H9 (cell line): ENCODE results near the gene FANCI. TPM values are rescaled to one million over a fixed set of nuclear protein-coding genes. Genes with fewer than 3 reads are reported as not detected.

Experiments used
- DNase-seq: peaks from one replicate; pipeline ENCODE4 v3.0.0-alpha.2; 2017
- H2AFZ ChIP-seq: one replicate; pipeline ENCODE4 v1.6.1; 2013; ENCODE audit warnings: mild to moderate bottlenecking, low read length, control low read depth, moderate library complexity
- H2AK5ac ChIP-seq: 2 replicates; pipeline ENCODE4 v1.6.1; 2013; ENCODE audit warnings: low read length, control low read depth, mixed read lengths; ENCODE audit not compliant: insufficient read length
- H2BK120ac ChIP-seq: one replicate; pipeline ENCODE4 v1.6.1; 2013; ENCODE audit warnings: low read depth, mild to moderate bottlenecking, low read length, control low read depth, inconsistent platforms; ENCODE audit not compliant: poor library complexity, severe bottlenecking
- H2BK12ac ChIP-seq: 2 replicates; pipeline ENCODE4 v1.6.1; 2013; ENCODE audit warnings: low read length, control low read depth, mixed read lengths, low read depth; ENCODE audit not compliant: insufficient read length
- H2BK15ac ChIP-seq: 2 replicates; pipeline ENCODE4 v1.6.1; 2013; ENCODE audit warnings: low read depth, low read length, control low read depth
- H2BK20ac ChIP-seq: one replicate; pipeline ENCODE4 v1.6.1; 2013; ENCODE audit warnings: low read depth, mild to moderate bottlenecking, low read length, control low read depth, inconsistent platforms; ENCODE audit not compliant: poor library complexity, severe bottlenecking
- H2BK5ac ChIP-seq: 2 replicates; pipeline ENCODE4 v1.6.1; 2013; ENCODE audit warnings: low read length, control low read depth, mixed read lengths; ENCODE audit not compliant: insufficient read length
- H3K14ac ChIP-seq: 2 replicates; pipeline ENCODE4 v1.6.1; 2013; ENCODE audit warnings: low read length, control low read depth; ENCODE audit not compliant: insufficient read depth
- H3K18ac ChIP-seq: 2 replicates; pipeline ENCODE4 v1.6.1; 2013; ENCODE audit warnings: low read depth, mild to moderate bottlenecking, mixed read lengths, low read length, control low read depth; ENCODE audit not compliant: insufficient read length
- H3K23ac ChIP-seq: 2 replicates; pipeline ENCODE4 v1.6.1; 2013; ENCODE audit warnings: low read length, control low read depth, mixed read lengths, low read depth; ENCODE audit not compliant: insufficient read length
- H3K23me2 ChIP-seq: 2 replicates; pipeline ENCODE4 v1.6.1; 2013; ENCODE audit warnings: low read depth, mild to moderate bottlenecking, mixed read lengths, low read length, control low read depth; ENCODE audit not compliant: insufficient read length, poor library complexity, severe bottlenecking
- H3K27ac ChIP-seq: 2 replicates; pipeline ENCODE4 v1.5.1; 2013; ENCODE audit warnings: low read length, control low read depth, mixed read lengths, low read depth; ENCODE audit not compliant: insufficient read length
- H3K27me3 ChIP-seq: 2 replicates; pipeline ENCODE4 v1.6.1; 2013; ENCODE audit warnings: low read length, control low read depth, inconsistent platforms; ENCODE audit not compliant: insufficient read depth
- H3K4ac ChIP-seq: 2 replicates; pipeline ENCODE4 v1.6.1; 2013; ENCODE audit warnings: low read depth, mild to moderate bottlenecking, control low read depth, inconsistent platforms, low read length, moderate library complexity
- H3K4me1 ChIP-seq: 2 replicates; pipeline ENCODE4 v1.6.1; 2013; ENCODE audit warnings: low read length, control low read depth, inconsistent platforms; ENCODE audit not compliant: insufficient read depth
- H3K4me2 ChIP-seq: 2 replicates; pipeline ENCODE4 v1.6.1; 2013; ENCODE audit warnings: low read length, control low read depth, mixed read lengths; ENCODE audit not compliant: insufficient read length, insufficient read depth
- H3K56ac ChIP-seq: 2 replicates; pipeline ENCODE4 v1.6.1; 2013; ENCODE audit warnings: low read depth, mild to moderate bottlenecking, mixed read lengths, low read length, control low read depth; ENCODE audit not compliant: insufficient read length
- H3K79me1 ChIP-seq: 2 replicates; pipeline ENCODE4 v1.6.1; 2013; ENCODE audit warnings: low read depth, mild to moderate bottlenecking, moderate library complexity, low read length, control low read depth, inconsistent platforms; ENCODE audit not compliant: insufficient read depth, poor library complexity, severe bottlenecking
- H3K79me2 ChIP-seq: 2 replicates; pipeline ENCODE4 v1.6.1; 2013; ENCODE audit warnings: low read length, control low read depth, inconsistent platforms; ENCODE audit not compliant: insufficient read depth
- H3K9ac ChIP-seq: 2 replicates; pipeline ENCODE4 v1.6.1; 2013; ENCODE audit warnings: low read length, control low read depth, mixed read lengths; ENCODE audit not compliant: insufficient read length; ENCODE audit errors: extremely low read depth
- H3K9me3 ChIP-seq: one replicate; pipeline ENCODE4 v1.6.1; 2013; ENCODE audit warnings: low read depth, low read length, inconsistent platforms; ENCODE audit not compliant: control insufficient read depth
- H3T11ph ChIP-seq: one replicate; pipeline ENCODE4 v1.6.1; 2013; ENCODE audit warnings: mild to moderate bottlenecking, low read length, control low read depth, inconsistent platforms
- H4K20me1 ChIP-seq: one replicate; pipeline ENCODE4 v1.6.1; 2013; ENCODE audit not compliant: control insufficient read depth, insufficient read length, insufficient read depth
- H4K5ac ChIP-seq: 2 replicates; pipeline ENCODE4 v1.6.1; 2013; ENCODE audit warnings: low read depth, mild to moderate bottlenecking, mixed read lengths, low read length, control low read depth; ENCODE audit not compliant: insufficient read length
- H4K8ac ChIP-seq: replicated peaks from 2 replicates; pipeline ENCODE4 v1.6.1; 2013; ENCODE audit warnings: low read length, control low read depth, mixed read lengths, low read depth; ENCODE audit not compliant: insufficient read length
- H4K91ac ChIP-seq: 2 replicates; pipeline ENCODE4 v1.6.1; 2013; ENCODE audit warnings: low read depth, mild to moderate bottlenecking, moderate library complexity, mixed read lengths, low read length, control low read depth; ENCODE audit not compliant: insufficient read length
- H3K27ac Mint-ChIP-seq, 3 experiments: 2 replicates in 2 of 3; 3 replicates in 1 of 3; pipeline ENCODE4 v1.8.0; 2020 to 2021; ENCODE audit warnings: mixed read lengths in 3 of 3, mild to moderate bottlenecking in 1 of 3, moderate library complexity in 1 of 3
- H3K27me3 Mint-ChIP-seq: 2 replicates; pipeline ENCODE4 v1.8.0; 2021; ENCODE audit warnings: low read depth, mild to moderate bottlenecking, moderate library complexity, mixed read lengths
- H3K36me3 Mint-ChIP-seq, 3 experiments: 2 replicates in 2 of 3; 3 replicates in 1 of 3; pipeline ENCODE4 v1.8.0; 2020 to 2021; ENCODE audit warnings: low read depth in 3 of 3, mixed read lengths in 3 of 3; ENCODE audit not compliant: insufficient read depth in 1 of 3
- H3K4me1 Mint-ChIP-seq, 2 experiments: 2 replicates each; pipeline ENCODE4 v1.8.0; 2020; ENCODE audit warnings: mixed read lengths in 2 of 2
- H3K4me3 Mint-ChIP-seq, 2 experiments: 2 replicates in 1 of 2; 3 replicates in 1 of 2; pipeline ENCODE4 v1.8.0; 2020 to 2021; ENCODE audit warnings: mild to moderate bottlenecking in 2 of 2, mixed read lengths in 2 of 2, moderate library complexity in 1 of 2
- H3K9me3 Mint-ChIP-seq, 2 experiments: 2 replicates in 1 of 2; 3 replicates in 1 of 2; pipeline ENCODE4 v1.8.0; 2020; ENCODE audit warnings: mild to moderate bottlenecking in 2 of 2, mixed read lengths in 2 of 2, moderate library complexity in 1 of 2
- WGBS: extraction: QIAGEN DNeasy Blood & Tissue Kit; methylation state at CpG from one replicate; pipeline ENCODE4 v1.1.7; 2013; ENCODE audit warnings: missing lambda C conversion rate, low lambda C conversion rate, mixed read lengths; ENCODE audit not compliant: insufficient read length; ENCODE audit errors: extremely low coverage; 5-methylcytosine and 5-hydroxymethylcytosine counted together
- total RNA-seq: library from RNA; stranded (reverse); gene quantifications from 2 replicates; pipeline ENCODE4 v1.2.1, GENCODE V29; 2021
- TF ChIP-seq, protein P1 (sequence below): fragments of 200-600 bp; sonication (generic); conservative IDR thresholded peaks from 3 replicates; pipeline ENCODE4 v1.8.0; 2021; ENCODE audit warnings: antibody characterized with exemption, mild to moderate bottlenecking

FANCI gene
- total RNA-seq, 1 experiment from 2014 or later: 106 TPM

DNA sequence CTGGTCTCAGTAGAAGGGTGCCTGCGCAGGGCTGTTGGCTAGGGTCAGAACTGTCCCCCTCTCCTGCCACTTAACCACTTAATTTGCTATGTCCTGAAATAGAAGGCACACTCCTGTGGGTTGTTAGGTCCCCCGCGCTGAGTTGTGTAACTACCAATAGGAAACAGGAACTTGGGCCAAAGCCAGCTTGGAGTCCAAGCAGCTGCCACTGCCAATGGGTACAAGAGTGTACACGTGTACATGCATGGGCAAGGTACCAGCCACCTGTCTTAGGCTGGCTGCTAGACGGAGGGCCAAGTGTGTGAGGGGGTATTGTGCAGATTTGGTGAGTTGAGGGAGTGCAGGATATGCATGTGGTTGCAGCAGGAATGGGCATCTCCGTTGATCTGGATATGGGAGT is 120.6 kb downstream of the FANCI start:
- Histone ChIP-seq H4K20me1 (no peaks in the 10 kb centered on the region), H3K56ac (no peak overlapping the region), H4K8ac (no peak overlapping the region), H3T11ph (no peak overlapping the region), H2BK120ac (no peak overlapping the region), H3K18ac (no peak overlapping the region), H3K4me2 (no peak overlapping the region), H3K4ac (no peak overlapping the region), H3K9ac (no peak overlapping the region), H3K4me1 (no peaks in the 10 kb centered on the region; the same call in 1 of the 2 replicates), H3K14ac (no peak overlapping the region), H3K23ac (no peak overlapping the region), H2BK15ac (no peak overlapping the region), H3K79me2 (no peaks in the 10 kb centered on the region), H2AK5ac (no peak overlapping the region), H2BK5ac (no peak overlapping the region), H3K27me3 (peaks cover 99% of the 10 kb centered on the region), H4K91ac (no peak overlapping the region), H3K23me2 (no peaks in the 10 kb centered on the region), H4K5ac (no peak overlapping the region), H2AFZ (no peak overlapping the region), H2BK20ac (no peak overlapping the region), H3K9me3 (no peaks in the 10 kb centered on the region), H3K27ac (no peak overlapping the region), H3K79me1 (no peaks in the 10 kb centered on the region), H2BK12ac (no peak overlapping the region)
- Mint-ChIP-seq H3K27me3 (peaks cover 100% of the 10 kb centered on the region), H3K4me1 (peaks cover 25 to 36% of the 10 kb centered on the region in 2 experiments), H3K9me3 (peaks cover 7 to 8% of the 10 kb centered on the region in 2 experiments; a peak in 3 of 5 replicates), H3K36me3 (no peaks in the 10 kb centered on the region), H3K27ac (no peak overlapping the region), H3K4me3 (no peak overlapping the region; a peak in 1 of 5 replicates)
- no peak for DNase-seq
- TF ChIP-seq, protein P1, sequence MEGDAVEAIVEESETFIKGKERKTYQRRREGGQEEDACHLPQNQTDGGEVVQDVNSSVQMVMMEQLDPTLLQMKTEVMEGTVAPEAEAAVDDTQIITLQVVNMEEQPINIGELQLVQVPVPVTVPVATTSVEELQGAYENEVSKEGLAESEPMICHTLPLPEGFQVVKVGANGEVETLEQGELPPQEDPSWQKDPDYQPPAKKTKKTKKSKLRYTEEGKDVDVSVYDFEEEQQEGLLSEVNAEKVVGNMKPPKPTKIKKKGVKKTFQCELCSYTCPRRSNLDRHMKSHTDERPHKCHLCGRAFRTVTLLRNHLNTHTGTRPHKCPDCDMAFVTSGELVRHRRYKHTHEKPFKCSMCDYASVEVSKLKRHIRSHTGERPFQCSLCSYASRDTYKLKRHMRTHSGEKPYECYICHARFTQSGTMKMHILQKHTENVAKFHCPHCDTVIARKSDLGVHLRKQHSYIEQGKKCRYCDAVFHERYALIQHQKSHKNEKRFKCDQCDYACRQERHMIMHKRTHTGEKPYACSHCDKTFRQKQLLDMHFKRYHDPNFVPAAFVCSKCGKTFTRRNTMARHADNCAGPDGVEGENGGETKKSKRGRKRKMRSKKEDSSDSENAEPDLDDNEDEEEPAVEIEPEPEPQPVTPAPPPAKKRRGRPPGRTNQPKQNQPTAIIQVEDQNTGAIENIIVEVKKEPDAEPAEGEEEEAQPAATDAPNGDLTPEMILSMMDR: no peak
- WGBS: no CpG with 5 or more reads among the region's 6 CpGs
